Liver (tissue), 9 donors: ENCODE data around the gene PMS1. TPM values are rescaled to one million over a fixed set of nuclear protein-coding genes. Genes with fewer than 3 reads are reported as not detected.

Experiments used
- DNase-seq: peaks from one replicate; pipeline ENCODE4 v3.0.0-alpha.2; 2017; ENCODE audit warnings: low spot score
- H3K27ac ChIP-seq, 2 donors: one replicate each; pipeline ENCODE4 v1.7.0; 2013; ENCODE audit warnings: inconsistent platforms in 2 of 2, low read length in 2 of 2, control low read depth in 1 of 2, low read depth in 1 of 2, mild to moderate bottlenecking in 1 of 2
- H3K27me3 ChIP-seq, 4 donors: one replicate each; pipeline versions ENCODE4 v1.6.1 to v1.7.0; 2013; ENCODE audit warnings: low read length in 3 of 4, inconsistent platforms in 1 of 4, mild to moderate bottlenecking in 1 of 4, moderate library complexity in 1 of 4; ENCODE audit not compliant: control insufficient read depth in 4 of 4, insufficient read depth in 4 of 4
- H3K36me3 ChIP-seq, 4 donors: one replicate each; pipeline versions ENCODE4 v1.6.1 to v1.7.0; 2013; ENCODE audit warnings: low read length in 3 of 4, mild to moderate bottlenecking in 3 of 4, low read depth in 1 of 4, moderate library complexity in 1 of 4; ENCODE audit not compliant: control insufficient read depth in 4 of 4, insufficient read depth in 3 of 4
- H3K4me1 ChIP-seq, 4 donors: one replicate each; pipeline versions ENCODE4 v1.6.1 to v1.7.0; 2013; ENCODE audit warnings: low read length in 3 of 4, mild to moderate bottlenecking in 3 of 4, moderate library complexity in 1 of 4; ENCODE audit not compliant: control insufficient read depth in 4 of 4, insufficient read depth in 4 of 4
- H3K4me3 ChIP-seq, 3 donors: one replicate each; pipeline versions ENCODE4 v1.6.1 to v1.7.0; 2013; ENCODE audit warnings: low read length in 3 of 3, control low read depth in 1 of 3, low read depth in 1 of 3, mild to moderate bottlenecking in 1 of 3
- H3K9ac ChIP-seq, 2 donors: one replicate each; pipeline ENCODE4 v1.7.0; 2013; ENCODE audit warnings: low read length in 2 of 2, mild to moderate bottlenecking in 2 of 2, moderate library complexity in 2 of 2, control low read depth in 1 of 2, low read depth in 1 of 2
- H3K9me3 ChIP-seq, 4 donors: one replicate each; pipeline versions ENCODE4 v1.6.1 to v1.7.0; 2013; ENCODE audit warnings: low read length in 3 of 4; ENCODE audit not compliant: control insufficient read depth in 4 of 4
- ATF3 ChIP-seq: IDR thresholded peaks from 2 replicates; pipeline ENCODE4 v1.6.1; 2016; ENCODE audit warnings: antibody characterized with exemption
- CTCF ChIP-seq: fragments of 150-350 bp; IDR thresholded peaks from 2 replicates; pipeline ENCODE4 v1.5.1; 2017; ENCODE audit warnings: improper control_type of control experiment, low read depth, low read length; ENCODE audit not compliant: missing input control
- EGR1 ChIP-seq, 2 donors: IDR thresholded peaks; 2 replicates each; pipeline ENCODE4 v1.6.1; 2016 to 2018; ENCODE audit warnings: antibody characterized with exemption in 2 of 2, low read depth in 2 of 2
- FOXA1 ChIP-seq: IDR thresholded peaks from 2 replicates; pipeline ENCODE4 v1.6.1; 2016; ENCODE audit warnings: antibody characterized with exemption
- FOXA2 ChIP-seq: IDR thresholded peaks from 2 replicates; pipeline ENCODE4 v1.6.1; 2016; ENCODE audit warnings: antibody characterized with exemption
- GABPA ChIP-seq, 2 donors: IDR thresholded peaks in 1 of 2; conservative IDR thresholded peaks in 1 of 2; 2 replicates each; pipeline ENCODE4 v1.6.1; 2016; ENCODE audit warnings: antibody characterized with exemption in 2 of 2, mild to moderate bottlenecking in 1 of 2, moderate library complexity in 1 of 2
- HNF4A ChIP-seq, 2 donors: conservative IDR thresholded peaks; 2 replicates each; pipeline ENCODE4 v1.6.1; 2016; ENCODE audit warnings: antibody characterized with exemption in 2 of 2, mild to moderate bottlenecking in 2 of 2
- HNF4G ChIP-seq: IDR thresholded peaks from 2 replicates; pipeline ENCODE4 v1.6.1; 2016; ENCODE audit warnings: antibody characterized with exemption
- JUND ChIP-seq, 2 donors: IDR thresholded peaks; 2 replicates each; pipeline ENCODE4 v1.6.1; 2016; ENCODE audit warnings: antibody characterized with exemption in 2 of 2
- NR2F2 ChIP-seq: IDR thresholded peaks from 2 replicates; pipeline ENCODE4 v1.6.1; 2016; ENCODE audit warnings: antibody characterized with exemption
- RAD21 ChIP-seq, 2 donors: IDR thresholded peaks; 2 replicates each; pipeline ENCODE4 v1.6.1; 2016; ENCODE audit warnings: antibody characterized with exemption in 2 of 2, mild to moderate bottlenecking in 2 of 2
- RXRA ChIP-seq, 2 donors: IDR thresholded peaks; 2 replicates each; pipeline ENCODE4 v1.6.1; 2017 to 2018; ENCODE audit warnings: antibody characterized with exemption in 2 of 2, mild to moderate bottlenecking in 1 of 2
- SP1 ChIP-seq: IDR thresholded peaks from 2 replicates; pipeline ENCODE4 v1.6.1; 2018; ENCODE audit warnings: antibody characterized with exemption, mild to moderate bottlenecking
- TAF1 ChIP-seq: conservative IDR thresholded peaks from 2 replicates; pipeline ENCODE4 v1.6.1; 2016; ENCODE audit warnings: antibody characterized with exemption, mild to moderate bottlenecking
- YY1 ChIP-seq: IDR thresholded peaks from 2 replicates; pipeline ENCODE4 v1.6.1; 2016; ENCODE audit warnings: antibody characterized with exemption, mild to moderate bottlenecking
- ZBTB33 ChIP-seq: IDR thresholded peaks from 2 replicates; pipeline ENCODE4 v1.6.1; 2016; ENCODE audit warnings: antibody characterized with exemption
- WGBS: extraction: QIAGEN DNeasy Blood & Tissue Kit; methylation state at CpG from one replicate; pipeline ENCODE4 v1.1.7; 2013; 5-methylcytosine and 5-hydroxymethylcytosine counted together
- polyA plus RNA-seq, 2 donors: library from polyadenylated mRNA; stranded (reverse) in 1 of 2; unstranded in 1 of 2; fragments of 200-250 nt in 1 of 2; fragments of >200 nt in 1 of 2; fragmentation: Nextera tagmentation in 1 of 2; extraction: Ambion mirVana in 1 of 2; gene quantifications; one replicate each; pipeline versions ENCODE4 v1.2.1 to v1.2.3, GENCODE V29; 2013 to 2015
- total RNA-seq, 2 donors: library from RNA; depleted of rRNA; stranded (reverse); fragments of >200 nt; gene quantifications; one replicate each; pipeline ENCODE4 v1.2.3, GENCODE V29; 2014
- TF ChIP-seq, protein P1 (sequence below): IDR thresholded peaks from 2 replicates; pipeline ENCODE4 v1.6.1; 2016; ENCODE audit warnings: antibody characterized with exemption
- TF ChIP-seq, protein P2 (sequence below): IDR thresholded peaks from 2 replicates; pipeline ENCODE4 v1.6.1; 2016; ENCODE audit warnings: antibody characterized with exemption, mild to moderate bottlenecking
- donor health status: healthy.
- donor health status: healthy.
- donor health status: healthy.
- donor health status: healthy.
- donor health status: healthy.

The PMS1 gene
- total and polyA plus RNA-seq, 4 donors: 3.0 to 19.2 (median 8.7) TPM

DNA sequence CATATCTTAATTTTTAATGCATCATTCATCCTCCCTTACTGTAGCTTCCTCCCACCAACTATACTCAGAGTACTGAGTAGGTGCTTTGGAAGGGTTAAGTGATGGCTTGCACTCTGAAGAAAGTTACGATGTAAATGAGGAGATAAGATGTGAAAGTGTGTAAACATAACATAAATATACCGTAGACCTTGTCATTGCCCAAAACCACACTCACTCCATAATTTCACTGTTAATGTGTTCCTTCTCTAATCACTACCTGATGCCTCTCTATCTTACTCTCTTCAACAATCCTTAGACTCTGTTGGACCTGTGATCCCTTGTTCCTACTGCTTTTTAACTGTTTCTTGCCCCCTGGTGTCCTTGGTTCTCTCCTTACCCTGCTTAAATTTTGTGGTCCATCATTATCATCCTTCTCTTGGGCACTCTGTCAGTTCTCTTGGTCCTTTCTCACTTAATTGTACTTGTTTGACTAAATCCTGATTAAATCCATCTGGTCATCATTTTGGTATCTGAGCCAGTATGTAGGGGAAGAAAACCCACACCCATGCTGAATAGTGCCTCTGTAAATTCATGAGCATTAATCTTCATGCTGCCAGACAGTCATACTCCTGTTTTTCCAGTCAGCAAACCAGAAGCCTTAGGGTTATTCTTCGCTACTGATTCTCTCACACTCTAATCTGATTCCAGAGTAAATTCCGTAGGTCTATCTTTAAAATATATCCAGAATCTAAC lies 45.0 kb downstream of the PMS1 start:
- TF ChIP-seq HNF4G: no peak
- H3K9ac ChIP-seq: no peak overlapping the region
- H3K27me3 ChIP-seq: no peaks in the 10 kb centered on the region
- no peaks in the 10 kb centered on the region for H3K9me3 ChIP-seq
- no peak overlapping the region for H3K27ac ChIP-seq
- no peak overlapping the region for H3K4me3 ChIP-seq
- no peaks in the 10 kb centered on the region for H3K4me1 ChIP-seq
- peaks cover 0 to 3% (median under 1%) of the 10 kb centered on the region in 4 donors for H3K36me3 ChIP-seq
- WGBS: 90% methylated on average over 4 of the region's 4 CpGs
- DNase-seq: no peak

DNA sequence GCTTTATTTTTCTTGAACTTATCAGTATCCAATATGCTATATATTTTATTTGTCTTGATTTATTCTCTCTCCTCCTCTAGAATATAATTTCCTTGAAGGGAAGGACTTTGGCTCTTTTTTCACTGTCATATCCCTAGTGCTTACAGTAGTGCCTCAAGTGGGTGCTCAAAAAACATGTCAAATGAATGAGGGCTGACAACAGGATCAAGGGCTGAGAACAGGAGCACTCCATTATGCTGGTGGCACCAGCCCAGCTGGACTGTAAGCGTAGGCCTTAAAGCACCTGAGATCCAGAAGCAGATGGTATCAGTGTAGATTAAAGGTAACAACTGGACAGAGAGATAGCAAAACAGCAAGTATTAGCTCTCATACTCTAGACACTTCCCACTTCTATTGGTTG lies 46.3 kb downstream of the PMS1 start:
- DNase-seq: no peak
- Histone ChIP-seq H3K27me3 (no peaks in the 10 kb centered on the region), H3K4me3 (no peak overlapping the region), H3K36me3 (peaks cover 0 to 3% (median under 1%) of the 10 kb centered on the region in 4 donors), H3K9me3 (no peaks in the 10 kb centered on the region), H3K27ac (no peak overlapping the region), H3K9ac (no peak overlapping the region), H3K4me1 (no peaks in the 10 kb centered on the region)
- 99% methylated on average over 1 of the region's 1 CpG for WGBS
- TF ChIP-seq YY1: no peak
- no peak for TF ChIP-seq TAF1
- TF ChIP-seq, protein P1, sequence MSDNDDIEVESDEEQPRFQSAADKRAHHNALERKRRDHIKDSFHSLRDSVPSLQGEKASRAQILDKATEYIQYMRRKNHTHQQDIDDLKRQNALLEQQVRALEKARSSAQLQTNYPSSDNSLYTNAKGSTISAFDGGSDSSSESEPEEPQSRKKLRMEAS: no peak
- no peak for TF ChIP-seq HNF4G
- no peak for TF ChIP-seq HNF4A (conservative IDR thresholded peaks at IDR 0.05)
- no peak for TF ChIP-seq FOXA1
- TF ChIP-seq GABPA (IDR thresholded peaks at IDR 0.05 in 1 of 2, conservative IDR thresholded peaks at IDR 0.05 in 1 of 2): no peak
- TF ChIP-seq ATF3: no peak
- TF ChIP-seq RXRA (IDR thresholded peaks at IDR 0.05): no peak
- no peak for TF ChIP-seq FOXA2
- TF ChIP-seq NR2F2: no peak
- no peak for TF ChIP-seq CTCF
- TF ChIP-seq, protein P2, sequence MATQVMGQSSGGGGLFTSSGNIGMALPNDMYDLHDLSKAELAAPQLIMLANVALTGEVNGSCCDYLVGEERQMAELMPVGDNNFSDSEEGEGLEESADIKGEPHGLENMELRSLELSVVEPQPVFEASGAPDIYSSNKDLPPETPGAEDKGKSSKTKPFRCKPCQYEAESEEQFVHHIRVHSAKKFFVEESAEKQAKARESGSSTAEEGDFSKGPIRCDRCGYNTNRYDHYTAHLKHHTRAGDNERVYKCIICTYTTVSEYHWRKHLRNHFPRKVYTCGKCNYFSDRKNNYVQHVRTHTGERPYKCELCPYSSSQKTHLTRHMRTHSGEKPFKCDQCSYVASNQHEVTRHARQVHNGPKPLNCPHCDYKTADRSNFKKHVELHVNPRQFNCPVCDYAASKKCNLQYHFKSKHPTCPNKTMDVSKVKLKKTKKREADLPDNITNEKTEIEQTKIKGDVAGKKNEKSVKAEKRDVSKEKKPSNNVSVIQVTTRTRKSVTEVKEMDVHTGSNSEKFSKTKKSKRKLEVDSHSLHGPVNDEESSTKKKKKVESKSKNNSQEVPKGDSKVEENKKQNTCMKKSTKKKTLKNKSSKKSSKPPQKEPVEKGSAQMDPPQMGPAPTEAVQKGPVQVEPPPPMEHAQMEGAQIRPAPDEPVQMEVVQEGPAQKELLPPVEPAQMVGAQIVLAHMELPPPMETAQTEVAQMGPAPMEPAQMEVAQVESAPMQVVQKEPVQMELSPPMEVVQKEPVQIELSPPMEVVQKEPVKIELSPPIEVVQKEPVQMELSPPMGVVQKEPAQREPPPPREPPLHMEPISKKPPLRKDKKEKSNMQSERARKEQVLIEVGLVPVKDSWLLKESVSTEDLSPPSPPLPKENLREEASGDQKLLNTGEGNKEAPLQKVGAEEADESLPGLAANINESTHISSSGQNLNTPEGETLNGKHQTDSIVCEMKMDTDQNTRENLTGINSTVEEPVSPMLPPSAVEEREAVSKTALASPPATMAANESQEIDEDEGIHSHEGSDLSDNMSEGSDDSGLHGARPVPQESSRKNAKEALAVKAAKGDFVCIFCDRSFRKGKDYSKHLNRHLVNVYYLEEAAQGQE: no peak
- no peak for TF ChIP-seq RAD21 (IDR thresholded peaks at IDR 0.05)
- no peak for TF ChIP-seq JUND (IDR thresholded peaks at IDR 0.05)
- no peak for TF ChIP-seq EGR1 (IDR thresholded peaks at IDR 0.05; ENCODE audit: low read depth in 2 of 2)
- no peak for TF ChIP-seq SP1
- no peak for TF ChIP-seq ZBTB33
